ENCODE results near the gene C15orf39.
A peak's percentile ranks its signal among the peaks of the same experiment; 100 is the strongest.

Gene C15orf39

GRCh38 chr15:75198560-75199356 lies 2.9 kb upstream of the C15orf39 start:
- DNase-seq: peak; percentile 70

GRCh38 chr15:75199357-75199940 lies 2.2 kb upstream of the C15orf39 start:
- no peak for DNase-seq

GRCh38 chr15:75200391-75200764 lies 1.3 kb upstream of the C15orf39 start:
- DNase-seq: no peak

- DNase-seq: no peak
These were observed 692 bp upstream of the C15orf39 start for GRCh38 chr15:75200765-75201615.

- peak; percentile 87 for DNase-seq
These were observed 752 bp downstream of the C15orf39 start for GRCh38 chr15:75202251-75203016.

- DNase-seq: no peak
These were observed 1.6 kb downstream of the C15orf39 start for GRCh38 chr15:75203017-75203907.

- no peak for DNase-seq
These were observed 2.2 kb downstream of the C15orf39 start for GRCh38 chr15:75203908-75204263.

GRCh38 chr15:75204340-75205063 lies 2.8 kb downstream of the C15orf39 start:
- DNase-seq: peak; percentile 88

- no peak for DNase-seq
These were observed 3.3 kb downstream of the C15orf39 start for GRCh38 chr15:75205064-75205395.

- no peak for DNase-seq
These were observed 4.3 kb downstream of the C15orf39 start for GRCh38 chr15:75206006-75206405.

GRCh38 chr15:75206803-75207617 lies 5.3 kb downstream of the C15orf39 start:
- no peak for DNase-seq

- no peak for DNase-seq
These were observed 6.2 kb downstream of the C15orf39 start for GRCh38 chr15:75207618-75208500.

GRCh38 chr15:75208501-75209288 lies 7.0 kb downstream of the C15orf39 start:
- no peak for DNase-seq

GRCh38 chr15:75209289-75209676 lies 7.6 kb downstream of the C15orf39 start:
- DNase-seq: no peak

- no peak for DNase-seq
These were observed 9.1 kb downstream of the C15orf39 start for GRCh38 chr15:75210811-75211230.

GRCh38 chr15:75211436-75212199 lies 9.9 kb downstream of the C15orf39 start:
- no peak for DNase-seq

GRCh38 chr15:75212200-75212858 lies 10.6 kb downstream of the C15orf39 start:
- no peak for DNase-seq

Measured in CD4-positive, alpha-beta T cell treated with Interleukin-15 for 1 hour (primary cell).